Bronchus fibroblast of lung (primary cell): ENCODE measurements around the gene TMEM94. TPM values are rescaled to one million over a fixed set of nuclear protein-coding genes. Genes with fewer than 3 reads are reported as not detected.

Source experiments
- total RNA-seq: library from RNA; depleted of rRNA; stranded (reverse); fragments of >200 nt; gene quantifications from 2 replicates; pipeline ENCODE4 v1.2.3, GENCODE V29; 2015

Gene TMEM94
- 35.2 and 44.9 TPM in 2 replicates for total RNA-seq

GRCh38 chr17:75456417-75457046, at the start of gene TMEM94:
Gene TMEM94 (plus strand): TSS chr17:75456635. CDS start chr17:75471906, 15,271 bp downstream.

GRCh38 chr17:75515496-75516254, 59.2 kb downstream of the TMEM94 start, which contains the start of gene CASKIN2:
Gene CASKIN2 (minus strand): TSS chr17:75515537. CDS start chr17:75513804, 1,733 bp downstream.

GRCh38 chr17:75516255-75516618, 59.8 kb downstream of the TMEM94 start, which contains the start of gene TSEN54:
Gene TSEN54 (plus strand): TSS chr17:75516528. CDS start chr17:75516561, 33 bp downstream.

GRCh38 chr17:75524970-75525805, 68.8 kb downstream of the TMEM94 start, which contains the start of gene LLGL2:
Gene LLGL2 (plus strand): TSS chr17:75525697. CDS start chr17:75543427, 17,730 bp downstream.

Other genes starting within 250 kb of the TMEM94 start
- gene GGA3, start 195.0 kb upstream of the TMEM94 start, total RNA-seq, result 13.8 and 16.3 TPM in 2 replicates
- gene MRPS7, start 194.8 kb upstream of the TMEM94 start, total RNA-seq, result 41.4 and 46.2 TPM in 2 replicates
- 10.4 and 10.6 TPM in 2 replicates for gene MIF4GD, start 185.4 kb upstream of the TMEM94 start, total RNA-seq
- 7.6 TPM in 2 replicates for gene SLC25A19, start 167.2 kb upstream of the TMEM94 start, total RNA-seq
- 62.9 and 63.9 TPM in 2 replicates for gene GRB2, start 51.0 kb upstream of the TMEM94 start, total RNA-seq
- 6.7 and 9.1 TPM in 2 replicates for gene CASKIN2, start 58.9 kb downstream of the TMEM94 start, total RNA-seq
- 15.3 and 20.8 TPM in 2 replicates for gene TSEN54, start 59.9 kb downstream of the TMEM94 start, total RNA-seq
- gene LLGL2, start 69.1 kb downstream of the TMEM94 start, total RNA-seq, result 0.30 and 1.5 TPM in 2 replicates
- 2.0 and 2.1 TPM in 2 replicates for gene MYO15B, start 131.2 kb downstream of the TMEM94 start, total RNA-seq
- not detected in 2 replicates for gene SMIM5, start 176.8 kb downstream of the TMEM94 start, total RNA-seq
- 15.2 and 17.3 TPM in 2 replicates for gene RECQL5, start 210.5 kb downstream of the TMEM94 start, total RNA-seq
- gene SAP30BP, start 210.7 kb downstream of the TMEM94 start, total RNA-seq, result 43.9 and 62.7 TPM in 2 replicates